Endothelial cell (in vitro differentiated cells): ENCODE results near the gene TENM3. TPM values are rescaled to one million over a fixed set of nuclear protein-coding genes. Genes with fewer than 3 reads are reported as not detected.

Experiments used
- DNase-seq: peaks from one replicate; pipeline ENCODE4 v3.0.0; 2021; ENCODE audit warnings: low spot score
- H3K27ac Mint-ChIP-seq: one replicate; pipeline ENCODE4 v1.8.0; 2021; ENCODE audit warnings: mixed read lengths, inconsistent platforms; ENCODE audit not compliant: unreplicated experiment
- H3K27me3 Mint-ChIP-seq: one replicate; pipeline ENCODE4 v1.8.0; 2021; ENCODE audit warnings: mild to moderate bottlenecking, moderate library complexity, mixed read lengths, inconsistent platforms; ENCODE audit not compliant: unreplicated experiment
- H3K36me3 Mint-ChIP-seq: one replicate; pipeline ENCODE4 v1.8.0; 2021; ENCODE audit warnings: mild to moderate bottlenecking, low read depth, mixed read lengths, inconsistent platforms; ENCODE audit not compliant: unreplicated experiment
- H3K4me1 Mint-ChIP-seq: one replicate; pipeline ENCODE4 v1.8.0; 2021; ENCODE audit warnings: mild to moderate bottlenecking, mixed read lengths, inconsistent platforms; ENCODE audit not compliant: unreplicated experiment
- H3K4me3 Mint-ChIP-seq: one replicate; pipeline ENCODE4 v1.8.0; 2021; ENCODE audit warnings: mild to moderate bottlenecking, mixed read lengths, inconsistent platforms; ENCODE audit not compliant: unreplicated experiment
- H3K9me3 Mint-ChIP-seq: one replicate; pipeline ENCODE4 v1.8.0; 2021; ENCODE audit warnings: mixed read lengths, inconsistent platforms; ENCODE audit not compliant: unreplicated experiment
- CTCF ChIP-seq: fragments of 200-600 bp; sonication (generic); IDR thresholded peaks from one replicate; pipeline ENCODE4 v1.5.0; 2021; ENCODE audit warnings: antibody characterized with exemption; ENCODE audit not compliant: unreplicated experiment
- total RNA-seq: library from RNA; stranded (reverse); fragmentation: NEBNext Ultra II Directional; extraction: Animal tissue kit (Norgen Biotek cat#: 25700); gene quantifications from one replicate; pipeline ENCODE4 v1.2.1, GENCODE V29; 2021; ENCODE audit not compliant: unreplicated experiment

The TENM3 gene
- total RNA-seq, 1 donor from 2014 or later = 29.7 TPM

GRCh38 chr4:182286931-182287330 is 43.7 kb downstream of the TENM3 start:
- Mint-ChIP-seq H3K4me1 (no peaks in the 10 kb centered on the region), H3K36me3 (peaks cover 3% of the 10 kb centered on the region), H3K27me3 (peaks cover 2% of the 10 kb centered on the region), H3K4me3 (no peak overlapping the region), H3K9me3 (no peaks in the 10 kb centered on the region), H3K27ac (no peak overlapping the region)
- no peak for TF ChIP-seq CTCF
- no peak for DNase-seq

DNA sequence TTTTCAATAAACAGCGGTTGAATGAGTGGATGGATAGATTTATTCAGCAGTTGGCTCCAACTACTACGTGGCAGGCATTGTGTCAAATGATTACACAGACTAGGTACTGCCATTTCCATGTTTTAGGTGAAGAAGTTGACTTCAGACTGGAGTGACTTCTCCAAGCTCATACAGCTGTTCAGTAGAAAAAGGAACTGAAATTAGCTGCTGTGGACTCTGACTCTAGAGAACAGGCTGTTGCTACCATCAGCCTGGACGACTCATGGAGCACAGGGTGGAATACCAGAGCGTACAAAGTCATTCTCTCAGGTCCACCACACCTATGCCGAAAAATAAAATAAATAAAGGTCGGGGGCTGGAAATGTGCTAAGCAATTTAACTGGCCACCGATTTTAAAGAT is 45.3 kb downstream of the TENM3 start:
- Mint-ChIP-seq H3K9me3 (no peaks in the 10 kb centered on the region), H3K36me3 (peaks cover 3% of the 10 kb centered on the region), H3K27me3 (peaks cover 2% of the 10 kb centered on the region), H3K4me1 (no peaks in the 10 kb centered on the region), H3K4me3 (no peak overlapping the region), H3K27ac (no peak overlapping the region)
- TF ChIP-seq CTCF = no peak
- no peak for DNase-seq

DNA sequence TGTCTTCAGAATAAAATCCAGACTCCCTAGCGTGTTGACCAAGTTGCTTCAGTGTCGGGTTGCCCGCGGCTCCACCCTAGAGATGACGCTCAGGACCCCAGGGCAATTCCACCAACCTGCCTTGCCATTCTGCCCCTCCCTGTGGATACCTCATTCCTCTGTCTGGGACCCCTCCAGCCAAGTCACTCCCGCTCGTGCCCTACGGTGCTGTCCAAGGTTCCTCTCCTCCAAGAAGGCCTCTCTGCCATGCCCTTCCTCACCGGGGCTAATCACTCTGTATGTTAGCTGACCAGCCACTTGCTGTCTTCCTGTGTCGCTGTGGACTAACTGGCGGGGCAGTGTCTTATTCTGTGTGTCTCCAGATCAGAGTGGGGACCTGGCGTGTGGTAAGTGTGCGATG is 46.6 kb downstream of the TENM3 start:
- H3K9me3 Mint-ChIP-seq = no peaks in the 10 kb centered on the region
- H3K4me1 Mint-ChIP-seq = no peaks in the 10 kb centered on the region
- no peak overlapping the region for H3K4me3 Mint-ChIP-seq
- H3K36me3 Mint-ChIP-seq = peaks cover 3% of the 10 kb centered on the region
- H3K27ac Mint-ChIP-seq = no peak overlapping the region
- DNase-seq = no peak
- H3K27me3 Mint-ChIP-seq = peaks cover 2% of the 10 kb centered on the region
- no peak for TF ChIP-seq CTCF

DNA sequence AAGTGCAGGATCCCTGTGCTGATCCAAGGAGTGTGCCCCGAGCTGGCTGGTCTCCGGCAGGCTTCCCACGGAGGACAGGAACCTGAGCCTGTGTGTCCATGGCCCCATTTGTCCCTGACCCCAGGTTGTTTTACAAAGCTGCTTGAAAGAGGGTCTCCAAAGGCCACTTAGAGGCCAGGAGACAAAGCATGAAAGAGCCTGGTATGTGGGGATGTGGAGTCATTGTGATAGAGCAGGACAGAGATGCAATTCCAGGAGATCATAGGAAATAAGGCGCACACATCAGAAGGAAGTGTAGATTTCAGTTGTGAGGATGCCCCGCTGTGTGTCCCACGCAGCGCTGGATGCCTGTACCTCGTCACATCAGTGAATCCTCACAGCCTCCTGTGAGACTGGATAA is 48.0 kb downstream of the TENM3 start:
- H3K27ac Mint-ChIP-seq = no peak overlapping the region
- DNase-seq = no peak
- no peak for TF ChIP-seq CTCF
- H3K9me3 Mint-ChIP-seq = no peaks in the 10 kb centered on the region
- H3K27me3 Mint-ChIP-seq = peaks cover 2% of the 10 kb centered on the region
- peaks cover 3% of the 10 kb centered on the region for H3K36me3 Mint-ChIP-seq
- no peak overlapping the region for H3K4me3 Mint-ChIP-seq
- H3K4me1 Mint-ChIP-seq = no peaks in the 10 kb centered on the region

DNA sequence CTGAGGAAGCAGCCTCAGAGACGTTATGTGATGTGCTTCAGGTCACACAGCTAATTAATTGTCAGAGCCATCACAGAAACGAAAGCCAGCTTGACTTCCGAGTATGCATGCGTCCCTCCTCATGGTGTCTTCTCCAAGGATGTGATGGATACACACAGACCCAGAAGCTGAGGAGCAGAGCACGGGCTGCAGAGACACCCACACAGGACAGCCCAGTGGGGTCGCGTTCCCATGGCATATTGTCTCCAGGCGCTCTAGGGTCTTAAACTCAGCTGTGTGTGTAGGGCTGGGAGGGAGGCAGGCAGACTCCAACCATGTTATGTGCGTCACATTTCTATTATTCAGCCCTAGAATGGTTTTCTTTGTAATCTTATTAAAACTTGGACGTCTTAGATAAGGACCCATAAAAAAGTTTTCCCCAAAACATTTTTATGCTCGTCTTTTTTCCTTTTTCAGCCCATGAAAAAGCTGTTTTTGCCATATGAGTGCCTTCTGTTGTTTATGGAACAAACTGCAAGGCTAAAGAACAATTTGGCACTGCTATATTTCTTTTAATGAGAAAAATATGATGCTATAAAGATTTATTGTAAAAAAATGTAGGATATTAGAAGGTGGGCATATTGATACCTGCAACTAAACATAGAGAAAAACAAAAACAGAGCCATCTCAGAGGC is 48.5 kb downstream of the TENM3 start:
- no peak overlapping the region for H3K4me3 Mint-ChIP-seq
- no peaks in the 10 kb centered on the region for H3K9me3 Mint-ChIP-seq
- no peak overlapping the region for H3K27ac Mint-ChIP-seq
- TF ChIP-seq CTCF = no peak
- H3K4me1 Mint-ChIP-seq = no peaks in the 10 kb centered on the region
- DNase-seq = no peak
- peaks cover 2% of the 10 kb centered on the region for H3K27me3 Mint-ChIP-seq
- H3K36me3 Mint-ChIP-seq = peaks cover 3% of the 10 kb centered on the region
